Right atrium auricular region (tissue), 2 donors: ENCODE data around the gene FHAD1. TPM values are rescaled to one million over a fixed set of nuclear protein-coding genes. Genes with fewer than 3 reads are reported as not detected.

Experiments used
- DNase-seq: peaks from one replicate; pipeline ENCODE4 v3.0.0-alpha.2; 2019; ENCODE audit warnings: low spot score
- H3K27ac ChIP-seq, 2 donors: fragments of 200-600 bp; sonication (generic); 1 replicate in 1 of 2; 2 replicates in 1 of 2; pipeline ENCODE4 v1.5.1; 2016 to 2019
- H3K27me3 ChIP-seq, 2 donors: fragments of 200-600 bp; sonication (generic); one replicate each; pipeline versions ENCODE4 v1.5.1 to v1.6.0; 2017 to 2019
- H3K36me3 ChIP-seq: fragments of 200-600 bp; sonication (generic); one replicate; pipeline ENCODE4 v1.5.1; 2016
- H3K4me1 ChIP-seq, 2 donors: fragments of 200-600 bp; sonication (generic); one replicate each; pipeline versions ENCODE4 v1.5.1 to v1.6.0; 2017 to 2019
- H3K4me3 ChIP-seq, 2 donors: fragments of 200-600 bp; sonication (generic); 1 replicate in 1 of 2; 2 replicates in 1 of 2; pipeline ENCODE4 v1.5.1; 2017 to 2019; ENCODE audit warnings: mild to moderate bottlenecking in 1 of 2, moderate library complexity in 1 of 2
- H3K9me3 ChIP-seq, 2 donors: fragments of 200-600 bp; sonication (generic); one replicate each; pipeline ENCODE4 v1.5.1; 2019
- CTCF ChIP-seq, 2 donors: fragments of 200-600 bp; sonication (generic); IDR thresholded peaks; one replicate each; pipeline ENCODE4 v1.5.1; 2019; ENCODE audit warnings: antibody characterized with exemption in 2 of 2
- total RNA-seq, 2 donors: library from RNA; depleted of rRNA; stranded (reverse); fragments of >200 nt; gene quantifications; one replicate each; pipeline ENCODE4 v1.1.0, GENCODE V29; 2016

Gene FHAD1
- total RNA-seq, 2 donors from 2014 or later, result not detected

- Histone ChIP-seq H3K27me3 (no peaks in the 10 kb centered on the region), H3K36me3 (no peaks in the 10 kb centered on the region), H3K4me1 (peaks cover 0 to under 1% of the 10 kb centered on the region in 2 donors), H3K4me3 (no peak overlapping the region), H3K27ac (no peak overlapping the region), H3K9me3 (no peaks in the 10 kb centered on the region)
- no peak for TF ChIP-seq CTCF (IDR thresholded peaks at IDR 0.05)
- DNase-seq, result no peak
These were observed 103.7 kb downstream of the FHAD1 start for GRCh38 chr1:15350551-15351200.

- H3K4me1 ChIP-seq, result no peaks in the 10 kb centered on the region
- no peak for TF ChIP-seq CTCF (IDR thresholded peaks at IDR 0.05)
These were observed 104.3 kb downstream of the FHAD1 start for GRCh38 chr1:15351310-15351709.

GRCh38 chr1:15352128-15352957 lies 105.3 kb downstream of the FHAD1 start:
- Histone ChIP-seq H3K27me3 (no peaks in the 10 kb centered on the region), H3K4me3 (no peak overlapping the region), H3K9me3 (no peaks in the 10 kb centered on the region), H3K4me1 (no peaks in the 10 kb centered on the region), H3K27ac (no peak overlapping the region), H3K36me3 (no peaks in the 10 kb centered on the region)
- no peak for DNase-seq
- TF ChIP-seq CTCF (IDR thresholded peaks at IDR 0.05), result no peak

More at GRCh38 chr1:15351310-15351709, 104.3 kb downstream of the FHAD1 start:
- DNase-seq, result no peak
- Histone ChIP-seq H3K36me3 (no peaks in the 10 kb centered on the region), H3K27me3 (no peaks in the 10 kb centered on the region), H3K27ac (no peak overlapping the region), H3K9me3 (no peaks in the 10 kb centered on the region), H3K4me3 (no peak overlapping the region)

GRCh38 chr1:15353839-15354579 lies 107.0 kb downstream of the FHAD1 start:
- H3K9me3 ChIP-seq, result no peaks in the 10 kb centered on the region
- H3K27ac ChIP-seq, result no peak overlapping the region
- TF ChIP-seq CTCF (IDR thresholded peaks at IDR 0.05), result no peak
- no peaks in the 10 kb centered on the region for H3K4me1 ChIP-seq
- DNase-seq, result no peak
- H3K27me3 ChIP-seq, result no peaks in the 10 kb centered on the region
- no peaks in the 10 kb centered on the region for H3K36me3 ChIP-seq
- H3K4me3 ChIP-seq, result no peak overlapping the region

- no peak overlapping the region for H3K27ac ChIP-seq
- no peak for DNase-seq
- no peak for TF ChIP-seq CTCF (IDR thresholded peaks at IDR 0.05)
- no peaks in the 10 kb centered on the region for H3K9me3 ChIP-seq
- H3K4me3 ChIP-seq, result no peak overlapping the region
- H3K4me1 ChIP-seq, result no peaks in the 10 kb centered on the region
- H3K36me3 ChIP-seq, result no peaks in the 10 kb centered on the region
- H3K27me3 ChIP-seq, result no peaks in the 10 kb centered on the region
These were observed 107.5 kb downstream of the FHAD1 start for GRCh38 chr1:15354580-15354965.
